GM23338 (cell line): ENCODE measurements around the gene RYR2. TPM values are rescaled to one million over a fixed set of nuclear protein-coding genes. Genes with fewer than 3 reads are reported as not detected.

Experiments used
- ATAC-seq: fragments of 200-7000 bp; cut with Tn5 transposase; 3 replicates; pipeline ENCODE4 v1.9.1; 2020
- DNase-seq: peaks from one replicate; pipeline ENCODE4 v3.0.0-alpha.2; 2015; ENCODE audit warnings: low spot score
- H2AFZ ChIP-seq: fragments of 200-600 bp; sonication (generic); 2 replicates; pipeline ENCODE4 v1.8.0; 2016; ENCODE audit warnings: antibody characterized with exemption, mild to moderate bottlenecking, moderate library complexity
- H3F3A ChIP-seq: fragments of 200-600 bp; sonication (generic); replicated peaks from 2 replicates; pipeline ENCODE4 v1.8.0; 2017; ENCODE audit warnings: antibody characterized with exemption, mixed run types, low read depth
- H3K27ac ChIP-seq: fragments of 200-600 bp; sonication (generic); 2 replicates; pipeline ENCODE4 v1.6.1; 2016; ENCODE audit warnings: low read depth
- H3K27me3 ChIP-seq: fragments of 200-600 bp; sonication (generic); 2 replicates; pipeline ENCODE4 v1.8.0; 2016; ENCODE audit warnings: mild to moderate bottlenecking, mixed run types, moderate library complexity; ENCODE audit not compliant: insufficient read depth
- H3K36me3 ChIP-seq: fragments of 200-600 bp; sonication (generic); 2 replicates; pipeline ENCODE4 v1.8.0; 2016; ENCODE audit warnings: mild to moderate bottlenecking; ENCODE audit not compliant: insufficient read depth
- H3K4me1 ChIP-seq: fragments of 200-600 bp; sonication (generic); 2 replicates; pipeline ENCODE4 v1.8.0; 2016; ENCODE audit warnings: mild to moderate bottlenecking, moderate library complexity; ENCODE audit not compliant: insufficient read depth
- H3K4me2 ChIP-seq: fragments of 200-600 bp; sonication (generic); 2 replicates; pipeline ENCODE4 v1.7.1; 2017; ENCODE audit warnings: mixed run types
- H3K4me3 ChIP-seq: fragments of 200-600 bp; sonication (generic); 2 replicates; pipeline ENCODE4 v1.6.1; 2016; ENCODE audit warnings: mixed run types
- H3K79me2 ChIP-seq: fragments of 200-600 bp; sonication (generic); replicated peaks from 2 replicates; pipeline ENCODE4 v1.8.0; 2017; ENCODE audit warnings: mild to moderate bottlenecking; ENCODE audit not compliant: insufficient read depth
- H3K9me2 ChIP-seq: fragments of 200-600 bp; sonication (generic); 2 replicates; pipeline ENCODE4 v1.8.0; 2017; ENCODE audit not compliant: insufficient read depth
- H4K20me1 ChIP-seq: fragments of 200-600 bp; sonication (generic); replicated peaks from 2 replicates; pipeline ENCODE4 v1.8.0; 2017; ENCODE audit warnings: mild to moderate bottlenecking; ENCODE audit not compliant: insufficient read depth
- H3K27ac Mint-ChIP-seq: 2 replicates; pipeline ENCODE4 v1.8.0; 2020; ENCODE audit warnings: inconsistent platforms, mild to moderate bottlenecking, moderate library complexity, mixed read lengths
- H3K27me3 Mint-ChIP-seq: 3 replicates; pipeline ENCODE4 v1.8.0; 2022; ENCODE audit warnings: low read depth, mild to moderate bottlenecking, moderate library complexity, mixed read lengths, inconsistent platforms; ENCODE audit not compliant: insufficient read depth, poor library complexity
- H3K36me3 Mint-ChIP-seq: 3 replicates; pipeline ENCODE4 v1.8.0; 2021; ENCODE audit warnings: low read depth, mild to moderate bottlenecking, inconsistent platforms, moderate library complexity, mixed read lengths
- H3K4me1 Mint-ChIP-seq: 3 replicates; pipeline ENCODE4 v1.8.0; 2020; ENCODE audit warnings: mild to moderate bottlenecking, inconsistent platforms, mixed read lengths
- H3K4me3 Mint-ChIP-seq: 3 replicates; pipeline ENCODE4 v1.8.0; 2021; ENCODE audit warnings: moderate library complexity, mild to moderate bottlenecking, inconsistent platforms, mixed read lengths
- H3K9me3 Mint-ChIP-seq: 3 replicates; pipeline ENCODE4 v1.8.0; 2020; ENCODE audit warnings: moderate library complexity, mild to moderate bottlenecking, inconsistent platforms, mixed read lengths
- CREB1 ChIP-seq: fragments of 250-450 bp; sonication (Bioruptor Pico); IDR thresholded peaks from 2 replicates; pipeline ENCODE4 v1.5.0; 2020; ENCODE audit warnings: low read depth, mild to moderate bottlenecking, moderate library complexity
- EZH2 ChIP-seq: fragments of 200-600 bp; sonication (generic); IDR thresholded peaks from one replicate; pipeline ENCODE4 v1.8.0; 2017; ENCODE audit warnings: antibody characterized with exemption, mild to moderate bottlenecking, low read depth; ENCODE audit not compliant: unreplicated experiment
- EZH2phosphoT487 ChIP-seq: fragments of 200-600 bp; sonication (generic); IDR thresholded peaks from one replicate; pipeline ENCODE4 v1.8.1; 2018; ENCODE audit warnings: antibody characterized with exemption; ENCODE audit not compliant: unreplicated experiment
- JUNB ChIP-seq: IDR thresholded peaks from one replicate; pipeline ENCODE4 v1.6.1; 2016; ENCODE audit warnings: antibody characterized with exemption; ENCODE audit not compliant: unreplicated experiment
- NANOG ChIP-seq: IDR thresholded peaks from 2 replicates; pipeline ENCODE4 v1.6.1; 2016; ENCODE audit warnings: antibody characterized with exemption, borderline replicate concordance
- POLR2AphosphoS5 ChIP-seq: IDR thresholded peaks from 2 replicates; pipeline ENCODE4 v1.6.1; 2016; ENCODE audit warnings: antibody characterized with exemption, low read depth
- STAT1 ChIP-seq: IDR thresholded peaks from one replicate; pipeline ENCODE4 v1.6.1; 2016; ENCODE audit warnings: antibody characterized with exemption; ENCODE audit not compliant: unreplicated experiment
- ZNF114 ChIP-seq: fragments of 250-450 bp; sonication (Bioruptor Pico); IDR thresholded peaks from 2 replicates; pipeline ENCODE4 v1.5.0; 2020; ENCODE audit warnings: mild to moderate bottlenecking, moderate library complexity
- ZNF331 ChIP-seq: fragments of 250-450 bp; sonication (Bioruptor Pico); IDR thresholded peaks from 2 replicates; pipeline ENCODE4 v1.5.0; 2020; ENCODE audit warnings: low read depth, mild to moderate bottlenecking, moderate library complexity
- polyA plus RNA-seq: library from polyadenylated mRNA; unstranded; fragments of >200 nt; fragmentation: Nextera tagmentation; extraction: Ambion mirVana; gene quantifications from 2 replicates; pipeline ENCODE4 v1.2.1, GENCODE V29; 2016
- total RNA-seq: library from RNA; depleted of rRNA; stranded (reverse); fragments of >200 nt; shearing (Covaris generic); gene quantifications from 2 replicates; pipeline ENCODE4 v1.2.3, GENCODE V29; 2014
- TF ChIP-seq, protein P1 (sequence below): IDR thresholded peaks from one replicate; pipeline ENCODE4 v1.6.1; 2018; ENCODE audit warnings: antibody characterized with exemption; ENCODE audit not compliant: unreplicated experiment
- TF ChIP-seq, protein P2 (sequence below), 2 experiments: fragments of 200-600 bp in 1 of 2; sonication (generic) in 1 of 2; conservative IDR thresholded peaks; 2 replicates each; pipeline versions ENCODE4 v1.5.1 to v1.6.1; 2016 to 2017; ENCODE audit warnings: antibody characterized with exemption in 2 of 2, low read depth in 2 of 2, mild to moderate bottlenecking in 2 of 2, moderate library complexity in 1 of 2
- TF ChIP-seq, protein P3 (sequence below): IDR thresholded peaks from 2 replicates; pipeline ENCODE4 v1.6.1; 2016; ENCODE audit warnings: antibody characterized with exemption
- TF ChIP-seq, protein P4 (sequence below): fragments of 250-450 bp; sonication (Bioruptor Pico); IDR thresholded peaks from 2 replicates; pipeline ENCODE4 v1.5.0; 2020; ENCODE audit warnings: mild to moderate bottlenecking, moderate library complexity

Gene RYR2
- total and polyA plus RNA-seq, 2 experiments from 2014 or later = 8.9 to 10.0 TPM

DNA sequence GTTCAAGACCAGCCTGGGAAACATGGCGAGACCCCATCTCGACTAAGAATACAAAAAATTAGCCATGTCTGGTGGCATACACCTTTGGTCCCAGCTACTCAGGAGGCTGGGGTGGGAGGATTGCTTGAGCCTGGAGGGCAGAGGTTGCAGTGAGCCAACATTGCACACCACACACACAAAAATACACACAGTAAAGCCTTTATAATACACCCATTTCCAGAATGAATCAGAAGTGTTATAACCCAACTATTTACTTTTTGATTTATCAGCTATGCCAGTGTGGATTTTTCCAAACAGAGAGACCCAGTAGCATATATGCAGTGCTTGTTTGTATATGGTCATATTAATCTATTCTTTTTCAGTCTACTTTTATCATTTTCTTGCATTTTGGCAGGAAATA, 648.7 kb downstream of the RYR2 start:
- Mint-ChIP-seq H3K27me3 (no peaks in the 10 kb centered on the region), H3K9me3 (no peaks in the 10 kb centered on the region), H3K27ac (no peak overlapping the region), H3K4me1 (peaks cover 10% of the 10 kb centered on the region), H3K4me3 (no peak overlapping the region), H3K36me3 (no peaks in the 10 kb centered on the region)
- no peak overlapping the region for H2AFZ ChIP-seq
- H3K79me2 ChIP-seq = no peaks in the 10 kb centered on the region
- no peak overlapping the region for H3K4me2 ChIP-seq
- ATAC-seq = no peak
- no peak for DNase-seq
- no peaks in the 10 kb centered on the region for H3F3A ChIP-seq
- no peaks in the 10 kb centered on the region for H3K9me2 ChIP-seq
- H3K27ac ChIP-seq = no peak overlapping the region
- H4K20me1 ChIP-seq = no peaks in the 10 kb centered on the region
- H3K4me3 ChIP-seq = no peak overlapping the region
- no peaks in the 10 kb centered on the region for H3K36me3 ChIP-seq
- H3K4me1 ChIP-seq = peaks cover 6% of the 10 kb centered on the region; the same call in 1 of the 2 replicates
- TF ChIP-seq EZH2 = no peak
- TF ChIP-seq STAT1 = no peak
- TF ChIP-seq, protein P1, sequence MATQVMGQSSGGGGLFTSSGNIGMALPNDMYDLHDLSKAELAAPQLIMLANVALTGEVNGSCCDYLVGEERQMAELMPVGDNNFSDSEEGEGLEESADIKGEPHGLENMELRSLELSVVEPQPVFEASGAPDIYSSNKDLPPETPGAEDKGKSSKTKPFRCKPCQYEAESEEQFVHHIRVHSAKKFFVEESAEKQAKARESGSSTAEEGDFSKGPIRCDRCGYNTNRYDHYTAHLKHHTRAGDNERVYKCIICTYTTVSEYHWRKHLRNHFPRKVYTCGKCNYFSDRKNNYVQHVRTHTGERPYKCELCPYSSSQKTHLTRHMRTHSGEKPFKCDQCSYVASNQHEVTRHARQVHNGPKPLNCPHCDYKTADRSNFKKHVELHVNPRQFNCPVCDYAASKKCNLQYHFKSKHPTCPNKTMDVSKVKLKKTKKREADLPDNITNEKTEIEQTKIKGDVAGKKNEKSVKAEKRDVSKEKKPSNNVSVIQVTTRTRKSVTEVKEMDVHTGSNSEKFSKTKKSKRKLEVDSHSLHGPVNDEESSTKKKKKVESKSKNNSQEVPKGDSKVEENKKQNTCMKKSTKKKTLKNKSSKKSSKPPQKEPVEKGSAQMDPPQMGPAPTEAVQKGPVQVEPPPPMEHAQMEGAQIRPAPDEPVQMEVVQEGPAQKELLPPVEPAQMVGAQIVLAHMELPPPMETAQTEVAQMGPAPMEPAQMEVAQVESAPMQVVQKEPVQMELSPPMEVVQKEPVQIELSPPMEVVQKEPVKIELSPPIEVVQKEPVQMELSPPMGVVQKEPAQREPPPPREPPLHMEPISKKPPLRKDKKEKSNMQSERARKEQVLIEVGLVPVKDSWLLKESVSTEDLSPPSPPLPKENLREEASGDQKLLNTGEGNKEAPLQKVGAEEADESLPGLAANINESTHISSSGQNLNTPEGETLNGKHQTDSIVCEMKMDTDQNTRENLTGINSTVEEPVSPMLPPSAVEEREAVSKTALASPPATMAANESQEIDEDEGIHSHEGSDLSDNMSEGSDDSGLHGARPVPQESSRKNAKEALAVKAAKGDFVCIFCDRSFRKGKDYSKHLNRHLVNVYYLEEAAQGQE = no peak
- TF ChIP-seq CREB1 (CRISPR knock-in tag) = no peak
- no peak for TF ChIP-seq ZNF331 (CRISPR knock-in tag)
- no peak for TF ChIP-seq JUNB
- no peak for TF ChIP-seq EZH2phosphoT487
- TF ChIP-seq NANOG = no peak
- TF ChIP-seq, protein P2, sequence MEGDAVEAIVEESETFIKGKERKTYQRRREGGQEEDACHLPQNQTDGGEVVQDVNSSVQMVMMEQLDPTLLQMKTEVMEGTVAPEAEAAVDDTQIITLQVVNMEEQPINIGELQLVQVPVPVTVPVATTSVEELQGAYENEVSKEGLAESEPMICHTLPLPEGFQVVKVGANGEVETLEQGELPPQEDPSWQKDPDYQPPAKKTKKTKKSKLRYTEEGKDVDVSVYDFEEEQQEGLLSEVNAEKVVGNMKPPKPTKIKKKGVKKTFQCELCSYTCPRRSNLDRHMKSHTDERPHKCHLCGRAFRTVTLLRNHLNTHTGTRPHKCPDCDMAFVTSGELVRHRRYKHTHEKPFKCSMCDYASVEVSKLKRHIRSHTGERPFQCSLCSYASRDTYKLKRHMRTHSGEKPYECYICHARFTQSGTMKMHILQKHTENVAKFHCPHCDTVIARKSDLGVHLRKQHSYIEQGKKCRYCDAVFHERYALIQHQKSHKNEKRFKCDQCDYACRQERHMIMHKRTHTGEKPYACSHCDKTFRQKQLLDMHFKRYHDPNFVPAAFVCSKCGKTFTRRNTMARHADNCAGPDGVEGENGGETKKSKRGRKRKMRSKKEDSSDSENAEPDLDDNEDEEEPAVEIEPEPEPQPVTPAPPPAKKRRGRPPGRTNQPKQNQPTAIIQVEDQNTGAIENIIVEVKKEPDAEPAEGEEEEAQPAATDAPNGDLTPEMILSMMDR (conservative IDR thresholded peaks at IDR 0.05; ENCODE audit: low read depth in 2 of 2) = no peak
- TF ChIP-seq ZNF114 (CRISPR knock-in tag) = no peak
- TF ChIP-seq, protein P3, sequence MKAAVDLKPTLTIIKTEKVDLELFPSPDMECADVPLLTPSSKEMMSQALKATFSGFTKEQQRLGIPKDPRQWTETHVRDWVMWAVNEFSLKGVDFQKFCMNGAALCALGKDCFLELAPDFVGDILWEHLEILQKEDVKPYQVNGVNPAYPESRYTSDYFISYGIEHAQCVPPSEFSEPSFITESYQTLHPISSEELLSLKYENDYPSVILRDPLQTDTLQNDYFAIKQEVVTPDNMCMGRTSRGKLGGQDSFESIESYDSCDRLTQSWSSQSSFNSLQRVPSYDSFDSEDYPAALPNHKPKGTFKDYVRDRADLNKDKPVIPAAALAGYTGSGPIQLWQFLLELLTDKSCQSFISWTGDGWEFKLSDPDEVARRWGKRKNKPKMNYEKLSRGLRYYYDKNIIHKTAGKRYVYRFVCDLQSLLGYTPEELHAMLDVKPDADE = no peak
- TF ChIP-seq, protein P4, sequence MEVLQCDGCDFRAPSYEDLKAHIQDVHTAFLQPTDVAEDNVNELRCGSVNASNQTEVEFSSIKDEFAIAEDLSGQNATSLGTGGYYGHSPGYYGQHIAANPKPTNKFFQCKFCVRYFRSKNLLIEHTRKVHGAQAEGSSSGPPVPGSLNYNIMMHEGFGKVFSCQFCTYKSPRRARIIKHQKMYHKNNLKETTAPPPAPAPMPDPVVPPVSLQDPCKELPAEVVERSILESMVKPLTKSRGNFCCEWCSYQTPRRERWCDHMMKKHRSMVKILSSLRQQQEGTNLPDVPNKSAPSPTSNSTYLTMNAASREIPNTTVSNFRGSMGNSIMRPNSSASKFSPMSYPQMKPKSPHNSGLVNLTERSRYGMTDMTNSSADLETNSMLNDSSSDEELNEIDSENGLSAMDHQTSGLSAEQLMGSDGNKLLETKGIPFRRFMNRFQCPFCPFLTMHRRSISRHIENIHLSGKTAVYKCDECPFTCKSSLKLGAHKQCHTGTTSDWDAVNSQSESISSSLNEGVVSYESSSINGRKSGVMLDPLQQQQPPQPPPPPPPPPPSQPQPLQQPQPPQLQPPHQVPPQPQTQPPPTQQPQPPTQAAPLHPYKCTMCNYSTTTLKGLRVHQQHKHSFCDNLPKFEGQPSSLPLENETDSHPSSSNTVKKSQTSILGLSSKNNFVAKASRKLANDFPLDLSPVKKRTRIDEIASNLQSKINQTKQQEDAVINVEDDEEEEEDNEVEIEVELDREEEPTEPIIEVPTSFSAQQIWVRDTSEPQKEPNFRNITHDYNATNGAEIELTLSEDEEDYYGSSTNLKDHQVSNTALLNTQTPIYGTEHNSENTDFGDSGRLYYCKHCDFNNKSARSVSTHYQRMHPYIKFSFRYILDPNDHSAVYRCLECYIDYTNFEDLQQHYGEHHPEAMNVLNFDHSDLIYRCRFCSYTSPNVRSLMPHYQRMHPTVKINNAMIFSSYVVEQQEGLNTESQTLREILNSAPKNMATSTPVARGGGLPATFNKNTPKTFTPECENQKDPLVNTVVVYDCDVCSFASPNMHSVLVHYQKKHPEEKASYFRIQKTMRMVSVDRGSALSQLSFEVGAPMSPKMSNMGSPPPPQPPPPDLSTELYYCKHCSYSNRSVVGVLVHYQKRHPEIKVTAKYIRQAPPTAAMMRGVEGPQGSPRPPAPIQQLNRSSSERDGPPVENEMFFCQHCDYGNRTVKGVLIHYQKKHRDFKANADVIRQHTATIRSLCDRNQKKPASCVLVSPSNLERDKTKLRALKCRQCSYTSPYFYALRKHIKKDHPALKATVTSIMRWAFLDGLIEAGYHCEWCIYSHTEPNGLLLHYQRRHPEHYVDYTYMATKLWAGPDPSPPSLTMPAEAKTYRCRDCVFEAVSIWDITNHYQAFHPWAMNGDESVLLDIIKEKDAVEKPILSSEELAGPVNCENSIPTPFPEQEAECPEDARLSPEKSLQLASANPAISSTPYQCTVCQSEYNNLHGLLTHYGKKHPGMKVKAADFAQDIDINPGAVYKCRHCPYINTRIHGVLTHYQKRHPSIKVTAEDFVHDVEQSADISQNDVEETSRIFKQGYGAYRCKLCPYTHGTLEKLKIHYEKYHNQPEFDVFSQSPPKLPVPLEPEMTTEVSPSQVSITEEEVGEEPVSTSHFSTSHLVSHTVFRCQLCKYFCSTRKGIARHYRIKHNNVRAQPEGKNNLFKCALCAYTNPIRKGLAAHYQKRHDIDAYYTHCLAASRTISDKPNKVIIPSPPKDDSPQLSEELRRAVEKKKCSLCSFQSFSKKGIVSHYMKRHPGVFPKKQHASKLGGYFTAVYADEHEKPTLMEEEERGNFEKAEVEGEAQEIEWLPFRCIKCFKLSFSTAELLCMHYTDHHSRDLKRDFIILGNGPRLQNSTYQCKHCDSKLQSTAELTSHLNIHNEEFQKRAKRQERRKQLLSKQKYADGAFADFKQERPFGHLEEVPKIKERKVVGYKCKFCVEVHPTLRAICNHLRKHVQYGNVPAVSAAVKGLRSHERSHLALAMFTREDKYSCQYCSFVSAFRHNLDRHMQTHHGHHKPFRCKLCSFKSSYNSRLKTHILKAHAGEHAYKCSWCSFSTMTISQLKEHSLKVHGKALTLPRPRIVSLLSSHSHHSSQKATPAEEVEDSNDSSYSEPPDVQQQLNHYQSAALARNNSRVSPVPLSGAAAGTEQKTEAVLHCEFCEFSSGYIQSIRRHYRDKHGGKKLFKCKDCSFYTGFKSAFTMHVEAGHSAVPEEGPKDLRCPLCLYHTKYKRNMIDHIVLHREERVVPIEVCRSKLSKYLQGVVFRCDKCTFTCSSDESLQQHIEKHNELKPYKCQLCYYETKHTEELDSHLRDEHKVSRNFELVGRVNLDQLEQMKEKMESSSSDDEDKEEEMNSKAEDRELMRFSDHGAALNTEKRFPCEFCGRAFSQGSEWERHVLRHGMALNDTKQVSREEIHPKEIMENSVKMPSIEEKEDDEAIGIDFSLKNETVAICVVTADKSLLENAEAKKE (CRISPR knock-in tag) = no peak
- no peak for TF ChIP-seq POLR2AphosphoS5
- no peaks in the 10 kb centered on the region for H3K27me3 ChIP-seq
